GM06990 (cell line): Measurements from ENCODE around the gene FBLL1.

ENCODE experiments used
- DNase-seq: peaks from one replicate; pipeline ENCODE4 v3.0.0-alpha.2; 2011; ENCODE audit not compliant: insufficient read length; ENCODE audit errors: extremely low read depth
- H3K27me3 ChIP-seq: replicated peaks from 2 replicates; pipeline ENCODE4 v1.6.0; 2011; ENCODE audit warnings: low read length; ENCODE audit not compliant: control insufficient read depth, insufficient read depth
- H3K36me3 ChIP-seq: 2 replicates; pipeline ENCODE4 v1.5.1; 2011; ENCODE audit warnings: low read length; ENCODE audit not compliant: control insufficient read depth, insufficient read depth
- H3K4me3 ChIP-seq: replicated peaks from 2 replicates; pipeline ENCODE4 v1.5.1; 2011; ENCODE audit warnings: low read depth, mild to moderate bottlenecking, control low read depth, low read length
- CTCF ChIP-seq: IDR thresholded peaks from 2 replicates; pipeline ENCODE4 v1.5.1; 2011; ENCODE audit warnings: low read length, control low read depth, mild to moderate bottlenecking, inconsistent platforms; ENCODE audit not compliant: insufficient read depth, poor library complexity, severe bottlenecking

Gene FBLL1

GRCh38 chr5:168537176-168537575 is 8.1 kb downstream of the FBLL1 start:
- H3K27me3 ChIP-seq: no peaks in the 10 kb centered on the region
- H3K4me3 ChIP-seq: no peak overlapping the region
- DNase-seq: no peak
- no peak for TF ChIP-seq CTCF
- H3K36me3 ChIP-seq: no peaks in the 10 kb centered on the region

- Histone ChIP-seq H3K36me3 (peaks cover 8% of the 10 kb centered on the region), H3K4me3 (no peak overlapping the region)
Observed at GRCh38 chr5:168549554-168549953, 20.4 kb downstream of the FBLL1 start.

GRCh38 chr5:168550656-168551055 is 21.6 kb downstream of the FBLL1 start:
- Histone ChIP-seq H3K27me3 (no peaks in the 10 kb centered on the region), H3K4me3 (no peak overlapping the region), H3K36me3 (peaks cover 8% of the 10 kb centered on the region)
- TF ChIP-seq CTCF: no peak
- DNase-seq: no peak

More at GRCh38 chr5:168549554-168549953, 20.4 kb downstream of the FBLL1 start:
- no peaks in the 10 kb centered on the region for H3K27me3 ChIP-seq
- no peak for TF ChIP-seq CTCF
- DNase-seq: no peak

GRCh38 chr5:168552146-168552545 is 23.0 kb downstream of the FBLL1 start:
- no peak for TF ChIP-seq CTCF
- Histone ChIP-seq H3K4me3 (no peak overlapping the region), H3K27me3 (no peaks in the 10 kb centered on the region), H3K36me3 (peaks cover 8% of the 10 kb centered on the region)
- DNase-seq: no peak

GRCh38 chr5:168553377-168554130 is 24.4 kb downstream of the FBLL1 start:
- no peak for TF ChIP-seq CTCF

GRCh38 chr5:168557389-168557788 is 28.3 kb downstream of the FBLL1 start:
- H3K27me3 ChIP-seq: no peaks in the 10 kb centered on the region
- peaks cover 13% of the 10 kb centered on the region for H3K36me3 ChIP-seq
- no peak overlapping the region for H3K4me3 ChIP-seq
- DNase-seq: no peak
- TF ChIP-seq CTCF: no peak

More at GRCh38 chr5:168553377-168554130, 24.4 kb downstream of the FBLL1 start:
- H3K27me3 ChIP-seq: no peaks in the 10 kb centered on the region
- H3K4me3 ChIP-seq: no peak overlapping the region
- peaks cover 8% of the 10 kb centered on the region for H3K36me3 ChIP-seq
- DNase-seq: no peak
